Activated CD8-positive, alpha-beta memory T cell treated with anti-CD3 and anti-CD28 coated beads for 24 hours (primary cell): ENCODE results near the gene MAST4.
A peak's percentile ranks its signal among the peaks of the same experiment; 100 is the strongest.

ENCODE experiments used
- DNase-seq: peaks from one replicate; pipeline ENCODE4 v3.0.0-alpha.2; 2020

Gene MAST4

GRCh38 chr5:66595756-66596635, at the start of gene MAST4:
MAST4 (plus strand) TSS chr5:66596393; CDS start chr5:66596656, 263 bp downstream.
- peak; percentile 84 for DNase-seq

GRCh38 chr5:66546541-66546940, 49.7 kb upstream of the MAST4 start:
- DNase-seq: no peak

DNA sequence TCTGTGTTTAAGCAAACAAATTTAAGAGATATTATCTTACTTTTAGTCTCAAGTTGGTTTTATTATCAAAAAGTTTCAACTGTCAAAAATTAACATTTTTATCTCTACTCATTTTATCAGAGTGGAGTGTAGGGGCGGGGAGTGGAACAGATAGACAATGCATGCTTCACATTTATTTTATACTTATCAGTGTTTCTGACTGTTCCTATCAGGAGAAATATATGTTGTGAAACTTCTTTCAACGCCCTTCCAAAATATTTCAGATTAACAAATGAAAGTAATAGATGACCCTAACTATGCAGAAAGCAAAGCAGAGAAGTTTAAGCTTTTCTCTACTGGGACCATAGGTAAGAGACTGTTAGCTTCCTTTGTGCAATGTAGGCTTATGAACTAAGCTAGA, 44.9 kb upstream of the MAST4 start:
- DNase-seq: no peak

GRCh38 chr5:66551945-66552344, 44.2 kb upstream of the MAST4 start:
- DNase-seq: no peak

DNA sequence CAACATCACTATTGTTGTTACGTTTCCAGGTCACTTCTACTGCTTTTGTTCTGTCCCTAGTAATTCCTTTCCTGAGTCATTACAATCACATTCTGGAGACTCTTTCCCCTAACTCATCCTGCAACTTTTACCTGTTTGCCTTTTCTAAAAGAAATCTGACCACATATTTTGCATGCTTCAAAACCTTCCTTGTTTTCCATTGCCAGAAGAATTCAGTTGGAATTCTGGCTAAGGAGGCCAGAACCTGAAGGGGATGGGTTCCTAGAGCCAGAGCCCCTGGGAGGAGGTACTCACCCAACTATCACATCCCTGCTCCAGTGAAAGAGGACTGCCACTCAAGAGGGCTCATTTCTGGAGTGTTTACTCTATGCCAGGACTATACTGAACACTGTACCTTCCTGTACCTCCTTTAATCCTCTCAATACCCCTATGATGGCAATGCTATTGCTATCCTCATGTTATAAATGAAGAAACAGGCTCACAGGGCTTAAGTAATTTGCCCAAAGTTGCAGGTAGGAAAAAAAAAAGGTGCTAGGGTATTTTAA, 42.8 kb upstream of the MAST4 start:
- no peak for DNase-seq

- no peak for DNase-seq
These were observed 42.1 kb upstream of the MAST4 start for GRCh38 chr5:66553916-66554575.

- no peak for DNase-seq
These were observed 41.3 kb upstream of the MAST4 start for GRCh38 chr5:66554884-66555283.

DNA sequence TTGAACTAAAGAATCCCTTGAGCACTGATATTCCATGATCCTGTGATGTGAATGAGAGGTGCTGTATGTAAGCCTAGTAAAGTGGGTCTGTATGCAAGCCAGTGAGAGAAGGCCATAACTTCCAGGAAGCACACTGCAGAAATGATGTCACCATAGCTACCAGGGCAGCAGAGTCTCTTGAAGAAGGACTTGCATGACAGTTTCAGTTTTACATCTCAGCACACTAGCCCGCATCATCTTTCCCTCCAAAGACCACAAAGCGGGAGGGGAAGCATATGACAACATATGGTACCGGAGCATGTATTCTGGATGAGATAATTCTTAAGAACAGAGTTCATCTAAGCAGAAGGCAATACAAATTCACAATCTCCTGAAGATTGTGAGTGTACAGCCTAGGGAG, 37.6 kb upstream of the MAST4 start:
- no peak for DNase-seq

GRCh38 chr5:66560371-66560770, 35.8 kb upstream of the MAST4 start:
- no peak for DNase-seq

DNA sequence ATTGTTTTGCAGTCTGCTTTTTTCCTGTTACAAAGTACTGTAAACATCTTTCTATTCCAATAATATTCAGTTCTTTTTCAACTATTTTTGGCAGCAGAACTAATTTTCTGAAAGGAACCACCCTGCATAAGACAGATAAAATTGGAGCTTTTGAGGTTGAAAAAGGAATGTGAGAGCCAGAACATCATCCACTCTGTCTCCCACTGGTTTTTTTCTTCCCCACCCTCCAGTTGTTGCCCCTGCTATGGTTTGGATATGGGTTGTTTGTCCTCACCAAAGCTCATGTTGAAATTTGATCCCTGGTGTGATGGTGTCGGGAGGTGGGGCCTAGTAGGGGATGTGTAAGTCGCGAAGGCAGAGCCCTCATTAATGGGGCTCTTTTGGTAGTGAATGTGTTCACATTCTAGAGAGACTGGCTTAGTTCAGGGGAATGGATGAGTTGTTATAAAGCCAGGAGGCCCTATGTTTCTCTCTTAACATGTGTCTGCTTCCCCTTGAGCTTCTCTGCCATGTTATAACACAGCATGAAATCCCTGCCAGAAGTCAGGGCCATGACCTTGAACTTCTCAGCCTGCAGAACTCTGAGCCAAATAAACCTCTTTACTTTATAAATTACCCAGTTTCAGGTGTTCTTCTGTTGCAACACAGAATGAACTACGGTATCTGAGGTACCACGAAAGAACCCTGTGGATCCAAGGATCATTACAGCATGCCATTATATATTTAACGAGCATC, 34.8 kb upstream of the MAST4 start:
- DNase-seq: no peak

DNA sequence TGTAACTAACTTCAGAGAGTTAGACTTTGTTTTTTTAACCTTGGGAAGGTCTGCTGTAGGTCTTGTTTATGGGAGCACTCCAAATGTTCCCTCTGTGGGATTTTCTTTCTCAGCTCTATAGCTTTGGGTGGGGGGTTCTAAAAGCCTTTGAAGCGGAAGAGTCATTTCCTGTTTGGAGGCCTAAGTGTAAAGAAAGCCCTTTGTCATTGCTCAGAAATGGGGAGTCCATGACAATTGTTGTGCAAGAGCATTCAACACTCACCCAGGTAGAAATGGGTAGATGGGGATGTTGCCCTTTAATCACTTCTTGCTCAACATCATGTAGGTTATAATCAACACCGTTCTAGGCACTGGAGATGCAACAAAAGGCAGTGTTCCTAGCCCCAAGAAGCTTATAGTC, 30.3 kb upstream of the MAST4 start:
- no peak for DNase-seq

DNA sequence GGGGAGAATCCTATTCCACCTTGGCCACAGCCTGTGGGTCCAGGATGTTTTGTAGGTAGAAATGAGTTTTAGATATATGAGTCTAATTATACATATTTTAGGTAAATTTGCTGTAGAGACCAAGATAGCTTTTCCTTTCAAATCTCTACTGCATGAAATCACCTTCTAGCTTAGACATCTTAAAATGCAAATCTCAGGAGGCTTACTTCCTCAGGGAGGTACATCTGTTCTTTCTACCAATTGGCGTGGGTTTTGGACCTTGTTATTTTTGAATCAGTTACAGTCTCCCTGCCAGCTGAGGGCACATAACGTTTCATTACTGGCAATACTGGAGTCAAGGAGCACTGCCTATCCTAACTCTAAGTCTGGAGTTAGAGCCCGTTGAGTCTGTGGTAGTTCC, 28.7 kb upstream of the MAST4 start:
- no peak for DNase-seq

DNA sequence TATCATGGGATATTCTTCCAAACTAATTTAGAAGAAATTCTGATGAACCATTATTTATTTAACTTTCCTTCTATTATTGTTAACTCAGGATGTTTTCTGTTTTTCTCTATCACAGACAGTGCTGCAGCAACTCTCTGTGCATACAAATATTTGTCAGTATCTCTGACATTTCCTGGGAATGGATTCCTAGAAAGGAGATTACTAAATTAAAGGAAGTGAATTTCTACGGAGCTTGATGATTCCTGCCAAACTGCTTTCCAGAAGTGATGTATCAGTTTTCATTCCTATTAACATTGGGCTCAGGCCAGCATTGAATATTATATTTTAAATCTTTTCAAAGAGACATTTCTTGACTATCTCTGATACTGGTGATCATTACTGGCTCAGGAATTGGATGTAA, 26.0 kb upstream of the MAST4 start:
- DNase-seq: no peak

DNA sequence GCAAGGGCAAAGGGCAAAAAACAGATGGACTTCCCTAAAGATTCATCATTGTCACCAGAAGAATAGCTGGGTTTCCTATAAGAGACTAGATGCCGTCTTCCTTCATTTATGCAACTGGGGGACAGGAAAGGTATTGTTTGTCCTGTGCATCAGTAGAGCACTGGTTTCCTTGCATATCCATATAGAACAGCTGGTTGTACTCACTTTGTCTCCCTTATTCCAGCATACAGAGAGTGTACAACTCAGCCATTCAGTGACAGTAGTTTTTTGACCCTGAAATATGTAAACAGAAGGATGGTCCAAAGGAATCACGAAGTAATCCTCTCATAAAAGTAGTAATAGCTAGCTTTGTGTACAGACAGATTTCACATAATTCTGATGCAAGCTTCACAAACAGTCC, 22.5 kb upstream of the MAST4 start:
- no peak for DNase-seq

DNA sequence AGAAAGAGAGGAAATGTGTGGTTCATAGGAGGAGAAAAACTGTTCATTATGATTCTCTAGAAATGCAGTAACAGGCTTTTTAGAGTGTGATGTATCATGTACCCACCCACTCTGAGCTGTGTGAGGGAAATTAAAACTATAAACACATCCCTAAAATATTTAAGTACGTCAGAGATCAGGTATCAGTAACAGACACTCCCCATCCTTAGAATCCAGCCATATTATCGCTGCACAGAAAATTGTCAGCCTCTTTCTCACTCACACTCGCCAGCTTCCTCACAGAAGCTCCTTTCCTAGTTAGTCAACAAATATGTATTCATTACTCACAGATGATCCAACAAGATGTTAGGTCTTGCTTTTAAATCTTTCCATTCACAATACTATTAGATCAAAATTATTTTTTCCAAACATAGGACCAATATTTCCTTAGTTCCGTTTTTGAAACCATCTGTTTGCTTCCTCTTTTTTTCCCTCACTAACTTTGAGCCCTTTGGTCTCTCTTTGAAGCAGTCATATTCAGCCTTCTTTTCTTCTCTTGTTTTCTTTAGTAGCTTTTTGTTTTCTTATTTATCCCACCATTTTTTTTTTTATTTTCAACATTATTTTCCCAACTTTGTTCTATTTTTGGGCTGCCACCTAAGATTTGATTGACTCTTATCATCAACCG, 13.6 kb upstream of the MAST4 start:
- DNase-seq: no peak

DNA sequence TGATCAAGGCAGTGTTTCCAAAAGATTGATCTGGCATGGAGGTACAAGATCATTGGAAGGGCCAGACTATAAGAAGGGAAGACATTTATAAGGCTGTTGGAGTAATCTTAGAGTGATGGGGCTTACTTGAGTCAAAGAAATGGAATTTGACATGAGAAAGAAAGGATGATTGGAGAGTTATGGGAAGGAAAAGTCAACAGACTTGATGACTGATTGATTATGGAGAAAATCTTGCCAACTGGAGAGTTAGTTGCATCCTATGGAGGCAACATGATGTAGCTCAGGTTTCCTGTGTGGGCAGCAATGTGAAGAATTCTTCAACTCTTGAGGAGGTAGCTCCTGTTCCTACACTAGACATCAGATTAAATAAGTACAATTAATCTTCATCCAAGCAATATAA, 10.9 kb upstream of the MAST4 start:
- no peak for DNase-seq

GRCh38 chr5:66587771-66588170, 8.4 kb upstream of the MAST4 start:
- DNase-seq: no peak

DNA sequence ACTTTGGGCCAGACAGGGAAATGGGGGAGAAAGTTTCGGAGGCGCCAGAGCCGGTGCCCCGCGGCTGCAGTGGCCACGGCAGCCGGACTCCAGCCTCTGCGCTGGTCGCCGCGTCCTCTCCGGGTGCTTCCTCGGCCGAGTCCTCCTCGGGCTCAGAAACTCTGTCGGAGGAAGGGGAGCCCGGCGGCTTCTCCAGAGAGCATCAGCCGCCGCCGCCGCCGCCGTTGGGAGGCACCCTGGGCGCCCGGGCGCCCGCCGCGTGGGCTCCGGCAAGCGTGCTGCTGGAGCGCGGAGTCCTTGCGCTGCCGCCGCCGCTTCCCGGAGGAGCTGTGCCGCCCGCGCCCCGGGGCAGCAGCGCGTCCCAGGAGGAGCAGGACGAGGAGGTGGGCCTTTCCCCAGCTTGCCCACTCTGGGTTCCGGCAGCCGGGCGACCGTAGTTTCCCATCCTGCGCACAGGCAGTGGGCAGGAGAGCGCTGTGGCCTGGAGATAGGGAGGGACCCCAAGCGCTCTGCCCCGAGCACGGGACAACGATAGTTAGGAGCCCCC, 516 bp downstream of the MAST4 start:
- DNase-seq: peak; percentile 64

DNA sequence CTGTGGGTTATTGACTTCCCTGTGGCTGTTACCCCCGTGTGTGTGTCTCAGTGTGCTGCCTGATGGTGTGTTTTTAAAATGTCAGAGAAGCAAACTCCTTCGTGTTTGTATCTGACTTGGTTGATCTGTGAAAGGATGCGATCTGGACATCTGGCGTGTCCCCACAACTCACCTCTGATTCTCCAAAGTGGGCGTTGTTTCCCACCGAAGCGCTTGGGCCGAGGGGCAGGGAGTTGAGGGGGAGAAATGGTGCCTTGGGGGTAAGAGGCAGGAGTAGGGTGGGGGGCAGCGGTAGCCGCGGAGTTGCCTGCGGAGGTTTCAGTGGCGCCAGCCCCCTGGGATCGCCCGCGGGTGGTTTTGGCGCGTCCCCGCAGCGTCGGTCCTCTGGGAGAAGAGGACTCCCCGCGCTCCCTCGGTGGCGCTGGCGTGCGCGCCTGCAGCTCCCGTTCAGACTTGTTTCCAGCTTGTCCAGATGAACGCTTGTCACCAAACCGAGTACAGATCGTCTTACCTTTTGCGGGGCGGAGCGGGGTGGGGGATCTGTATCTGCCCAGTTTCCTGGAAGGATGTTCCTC, 1.1 kb downstream of the MAST4 start:
- no peak for DNase-seq

DNA sequence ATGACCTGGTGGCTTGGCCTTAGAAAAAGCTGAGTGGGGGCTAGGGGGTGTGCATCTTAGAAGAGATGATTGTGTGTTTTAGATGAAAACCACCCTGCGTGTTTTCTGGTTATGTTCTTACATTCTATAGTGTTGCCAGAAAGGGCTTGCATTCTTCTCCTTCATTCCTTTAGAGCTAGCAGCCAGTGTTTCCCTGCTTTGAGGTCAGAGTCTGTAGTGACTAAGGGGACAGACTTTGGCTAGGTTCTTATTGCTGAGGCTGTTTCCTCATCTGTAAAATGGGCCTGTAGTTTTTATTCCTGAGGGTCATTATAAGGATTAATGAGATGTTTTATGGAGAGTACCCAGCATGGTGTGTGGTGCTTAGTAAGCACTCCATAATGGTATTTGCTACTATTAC, 6.4 kb downstream of the MAST4 start:
- no peak for DNase-seq

- DNase-seq: no peak
These were observed 7.0 kb downstream of the MAST4 start for GRCh38 chr5:66603164-66603563.

- DNase-seq: no peak
These were observed 7.7 kb downstream of the MAST4 start for GRCh38 chr5:66603881-66604280.
